SIG-M5 treated with dmso at 0.1 percent for 504 hours (cell line): Measurements from ENCODE around the gene PIAS1.
"Not testable (repeated sequence)": the region's sequence is repeated elsewhere in the genome, so short reads cannot be mapped to it uniquely, and the experiment has no call there.

Source experiments
- DNase-seq: peaks from one replicate; lab custom pipeline; 2025; ENCODE audit not compliant: unreplicated experiment; lab: John Stamatoyannopoulos, UW

Gene PIAS1

DNA sequence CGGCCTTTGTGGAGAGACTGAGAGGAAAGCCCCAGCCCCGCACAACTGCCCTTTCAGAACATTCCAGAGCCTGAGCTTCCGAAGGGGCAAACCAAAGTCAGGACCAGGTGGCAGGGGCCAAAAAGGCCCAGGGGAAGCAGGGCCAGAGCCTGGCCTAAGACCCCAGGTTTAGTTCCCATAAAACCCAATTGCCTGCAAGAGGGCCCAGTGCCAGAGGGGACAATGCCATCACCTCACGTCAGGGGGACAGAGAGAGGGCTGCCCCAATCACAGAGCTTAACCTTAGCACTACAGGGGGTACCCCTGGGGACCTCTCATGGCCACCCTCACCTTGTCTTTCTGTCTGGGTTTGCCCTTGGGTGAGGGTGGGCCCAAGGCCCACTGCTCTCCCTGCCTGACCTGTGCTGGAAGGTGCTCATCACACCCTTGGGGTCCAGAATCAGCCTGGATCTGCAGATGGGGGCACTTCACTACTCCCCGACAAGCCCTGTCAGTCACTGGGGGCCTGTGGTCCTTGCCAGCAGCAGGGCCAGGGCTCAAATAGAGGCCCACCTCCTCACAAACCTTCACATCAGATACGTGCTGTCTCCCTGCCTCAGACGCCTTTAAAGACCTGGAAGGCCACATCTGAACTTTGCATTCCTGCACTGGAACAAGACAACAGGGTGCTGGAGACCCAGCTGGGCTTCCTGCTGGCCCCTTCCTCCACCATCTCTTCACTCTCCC, 147.2 kb downstream of the PIAS1 start:
- no peak for DNase-seq

DNA sequence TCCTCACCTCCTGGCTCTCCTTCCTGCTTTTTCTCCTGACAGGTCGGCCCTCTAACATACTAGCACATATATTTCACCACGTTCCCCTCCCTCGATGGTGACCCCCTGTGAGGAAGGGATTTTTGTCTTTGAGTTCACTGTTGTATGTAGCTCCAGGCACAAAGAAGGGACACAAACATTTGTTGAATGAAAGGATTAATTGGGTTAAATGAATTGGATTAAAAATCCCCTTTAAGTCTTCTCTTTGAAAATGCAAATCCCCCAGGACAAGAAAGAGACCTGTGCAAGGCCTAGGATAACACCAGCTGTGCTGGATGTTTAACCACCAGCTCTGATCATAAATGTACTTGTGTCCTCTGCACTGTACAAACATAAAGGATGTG, 147.8 kb downstream of the PIAS1 start:
- no peak for DNase-seq

DNA sequence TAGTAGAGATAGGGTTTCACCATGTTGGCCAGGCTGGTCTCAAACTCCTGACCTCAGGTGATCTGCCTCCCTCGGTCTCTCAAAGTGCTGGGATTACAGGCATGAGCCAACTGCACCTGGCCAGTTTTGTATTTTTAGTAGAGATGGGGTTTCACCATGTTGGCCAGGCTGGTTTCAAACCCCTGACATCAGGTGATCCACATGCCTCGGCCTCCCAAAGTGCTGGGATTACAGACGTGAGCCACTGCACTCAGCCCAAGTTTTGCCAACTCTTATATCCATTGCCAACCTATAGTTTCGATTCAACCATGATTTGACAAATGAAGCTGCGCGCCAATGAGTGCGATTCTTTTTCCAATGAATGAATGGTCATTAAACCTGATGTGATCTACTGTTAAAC, 148.9 kb downstream of the PIAS1 start:
- not testable (repeated sequence) for DNase-seq

DNA sequence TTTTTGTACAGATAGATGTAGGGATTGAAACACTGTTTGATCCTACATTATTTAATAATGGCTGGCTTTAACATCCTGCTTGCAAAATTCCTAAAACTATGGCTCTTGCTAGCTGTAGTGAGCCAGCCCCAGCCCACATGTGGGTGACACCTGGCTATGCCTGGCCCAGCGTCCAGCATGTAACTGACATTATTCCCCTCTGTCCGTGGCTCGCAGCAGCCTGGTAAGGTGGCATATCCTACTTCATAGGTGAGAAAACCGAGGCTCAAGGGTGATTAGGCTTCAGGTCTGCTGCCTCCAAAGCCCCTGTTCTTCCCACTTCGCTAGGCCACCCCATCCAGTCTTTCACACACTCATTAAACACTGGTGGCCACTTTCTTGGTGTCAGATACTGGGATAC, 149.4 kb downstream of the PIAS1 start:
- DNase-seq = no peak

DNA sequence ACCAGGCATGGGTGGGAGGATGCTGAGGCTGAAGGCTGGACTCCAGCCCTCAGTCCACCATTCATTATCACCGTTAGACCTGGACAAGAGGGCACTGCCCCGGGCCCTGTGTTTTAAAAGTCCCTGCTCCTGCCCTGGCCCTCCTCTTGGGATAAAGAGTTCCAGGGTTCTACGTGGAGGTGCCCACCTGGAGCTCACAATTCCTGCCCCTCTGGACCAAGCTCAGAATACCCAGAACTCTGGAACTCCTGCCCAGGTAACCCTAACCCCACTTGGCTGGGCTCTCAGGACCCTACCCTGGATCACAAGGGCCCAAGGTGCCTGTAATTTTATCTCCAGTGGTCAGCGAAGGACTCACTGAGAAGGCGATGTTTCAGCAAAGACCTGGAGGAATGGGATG, 149.8 kb downstream of the PIAS1 start:
- DNase-seq = no peak

DNA sequence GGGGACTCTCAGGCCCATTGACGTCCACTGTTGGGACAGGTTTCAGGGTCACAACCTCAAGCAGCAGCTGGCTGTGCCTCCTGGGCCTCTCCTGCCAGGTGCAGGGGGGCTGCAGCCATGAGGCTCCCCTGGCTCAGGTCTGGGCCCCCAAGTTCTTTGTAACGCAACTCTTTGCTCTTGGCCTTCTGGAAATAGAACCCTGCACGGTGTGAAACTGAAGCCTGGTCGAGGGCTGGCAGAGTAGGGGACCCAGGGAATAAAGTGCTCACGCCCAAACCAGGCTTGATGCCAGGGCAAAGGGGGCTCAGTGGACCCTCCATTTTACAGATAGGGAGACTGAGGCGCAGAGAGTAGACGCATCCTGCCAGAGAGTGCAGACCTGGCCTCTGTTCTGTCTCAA, 150.2 kb downstream of the PIAS1 start:
- no peak for DNase-seq

DNA sequence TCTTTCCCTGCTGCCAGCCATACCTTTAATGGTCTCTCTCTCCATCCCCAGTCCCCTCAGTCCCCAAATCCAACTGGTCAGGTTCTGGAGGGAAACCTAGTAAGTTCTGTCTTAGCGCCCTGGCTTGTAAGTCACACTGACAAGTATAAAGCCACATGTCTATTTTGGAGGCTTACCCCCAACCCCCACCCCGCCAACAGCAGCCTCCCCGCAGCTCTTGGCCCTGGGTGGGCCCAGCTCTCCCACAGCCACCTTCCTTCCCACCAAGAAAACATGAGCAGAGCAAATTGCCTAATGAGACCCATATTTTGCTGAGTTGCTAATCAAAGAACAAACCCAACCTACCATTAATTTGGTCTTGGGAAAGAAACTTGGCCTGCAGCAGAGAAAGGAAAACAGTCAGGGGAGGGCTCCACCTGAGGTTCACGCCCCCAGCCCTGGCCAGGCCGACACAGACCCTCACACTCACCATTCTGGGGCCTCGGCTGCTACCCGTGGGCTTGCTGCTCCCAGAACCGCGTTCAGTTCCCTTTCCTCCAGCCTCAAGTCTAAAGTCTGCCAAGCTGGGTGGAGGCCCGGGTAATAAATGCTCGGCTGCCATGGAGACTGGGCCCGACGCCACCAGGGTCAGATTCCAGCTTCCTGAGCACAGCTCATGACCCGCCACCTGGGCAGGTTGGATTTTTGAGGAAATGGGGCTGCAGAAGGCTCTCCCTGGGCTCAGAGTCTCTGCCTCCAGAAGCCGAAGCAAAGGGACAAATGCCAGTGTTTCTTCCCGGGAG, 150.9 kb downstream of the PIAS1 start, which contains the start of gene CALML4:
Gene CALML4 (minus strand): TSS at position 557 of the 782 bp plus-strand sequence. CDS start 85 bp downstream, at position 472.
- no peak for DNase-seq

DNA sequence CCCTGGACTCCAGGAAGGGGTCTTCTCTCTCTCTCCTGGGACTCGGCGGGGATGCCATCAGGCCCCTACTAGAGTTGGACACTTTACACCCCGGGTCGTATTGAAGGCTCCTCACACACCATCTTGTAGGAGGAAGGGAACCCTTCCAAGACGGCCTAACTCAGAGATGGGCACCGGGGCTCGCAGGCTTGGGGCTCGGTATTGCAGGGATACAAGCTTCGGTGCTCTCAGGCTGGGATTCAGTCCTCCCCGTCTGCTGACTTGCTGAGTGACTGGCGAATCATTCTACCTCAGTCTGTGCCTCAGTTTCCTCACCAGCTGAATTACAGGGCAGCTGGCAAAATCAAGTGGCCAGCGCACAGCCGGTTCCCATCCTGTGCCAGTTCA, 151.4 kb downstream of the PIAS1 start:
- no peak for DNase-seq

DNA sequence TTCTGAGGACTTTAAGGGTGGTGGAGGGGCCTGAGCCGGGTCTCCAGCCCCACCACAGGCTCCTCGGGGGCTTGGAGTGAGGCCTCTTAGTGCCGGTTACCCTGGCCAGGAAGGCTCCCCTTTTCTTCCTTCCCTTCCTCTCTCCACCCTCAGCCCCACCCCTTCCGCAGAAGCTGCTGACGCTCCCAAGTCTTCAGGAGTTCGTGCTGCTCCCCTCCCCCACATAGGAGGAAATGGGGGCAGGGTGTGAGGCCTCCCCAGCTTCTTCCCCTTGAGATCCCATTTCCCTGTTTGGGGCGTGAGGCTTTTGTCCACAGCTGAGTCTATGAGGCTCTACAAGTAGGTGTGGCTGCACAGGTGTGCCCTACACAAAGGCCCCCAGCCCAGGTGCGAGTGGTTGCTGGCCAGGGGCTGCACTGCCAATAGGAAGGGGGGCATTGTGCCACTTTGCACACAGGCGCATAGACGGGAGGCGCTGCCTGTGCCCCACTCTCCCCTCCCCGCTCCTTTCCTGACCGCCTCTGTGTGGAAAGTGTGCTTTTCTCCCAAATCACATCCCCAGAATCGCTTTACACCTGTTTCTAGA, 151.9 kb downstream of the PIAS1 start:
- peak; percentile 36 for DNase-seq

DNA sequence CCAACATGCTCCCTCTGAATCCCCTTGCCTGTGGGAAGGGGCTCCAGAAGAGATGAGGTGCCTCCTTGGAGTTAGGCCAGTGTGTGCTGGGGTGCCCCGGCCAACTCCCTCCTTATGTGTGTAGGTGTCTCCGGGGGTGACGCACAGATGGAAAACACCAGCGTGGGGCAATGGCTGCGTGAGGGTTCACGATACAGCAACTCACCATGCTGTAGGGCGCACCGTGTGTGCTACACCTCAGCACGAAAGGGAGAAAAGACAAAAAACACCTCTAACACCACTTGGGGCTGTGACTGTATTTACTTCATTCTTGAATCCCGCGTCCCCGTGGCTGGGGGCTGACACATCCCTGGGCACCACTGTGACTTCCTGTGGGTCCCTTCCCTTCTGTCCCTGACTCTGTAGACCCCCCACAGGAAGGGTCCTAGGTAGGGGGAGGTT, 152.6 kb downstream of the PIAS1 start:
- DNase-seq = no peak

DNA sequence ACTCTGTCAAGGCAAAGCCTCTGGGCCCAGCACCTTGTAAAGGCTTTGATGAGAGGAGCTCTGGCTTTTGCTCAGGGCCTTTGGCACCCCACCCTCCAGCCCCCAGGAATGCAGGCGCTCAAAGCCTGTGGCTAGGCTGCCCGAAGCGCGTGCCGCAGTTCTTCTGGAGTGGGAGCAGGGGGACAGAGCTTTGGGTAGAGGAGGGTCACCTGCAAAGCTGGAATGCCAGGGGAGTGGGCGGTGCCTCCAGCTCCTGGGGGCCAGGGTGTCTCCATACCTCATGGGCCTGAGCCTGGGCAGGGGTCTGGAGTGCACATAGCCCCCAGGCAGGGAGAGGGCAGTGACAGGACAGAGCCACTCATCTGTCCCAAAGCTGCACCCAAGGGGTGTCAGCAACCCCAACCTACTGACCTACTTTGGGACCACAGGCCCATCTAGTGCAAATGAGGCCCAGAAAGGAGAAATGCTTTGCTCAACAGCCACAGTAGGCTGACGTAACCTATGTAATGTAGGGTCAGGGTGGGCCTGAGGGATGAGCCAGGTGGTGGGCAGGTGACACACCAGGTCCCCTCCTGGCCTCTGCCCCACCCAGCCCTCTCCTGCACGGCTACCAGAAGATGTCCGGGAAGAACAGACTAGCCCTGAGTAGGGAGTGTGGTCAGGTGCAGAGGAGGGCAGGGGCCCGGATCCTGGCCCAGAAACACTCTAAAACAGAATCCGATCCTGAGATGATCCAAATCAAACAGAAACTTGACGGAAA, 153.2 kb downstream of the PIAS1 start:
- DNase-seq = no peak

DNA sequence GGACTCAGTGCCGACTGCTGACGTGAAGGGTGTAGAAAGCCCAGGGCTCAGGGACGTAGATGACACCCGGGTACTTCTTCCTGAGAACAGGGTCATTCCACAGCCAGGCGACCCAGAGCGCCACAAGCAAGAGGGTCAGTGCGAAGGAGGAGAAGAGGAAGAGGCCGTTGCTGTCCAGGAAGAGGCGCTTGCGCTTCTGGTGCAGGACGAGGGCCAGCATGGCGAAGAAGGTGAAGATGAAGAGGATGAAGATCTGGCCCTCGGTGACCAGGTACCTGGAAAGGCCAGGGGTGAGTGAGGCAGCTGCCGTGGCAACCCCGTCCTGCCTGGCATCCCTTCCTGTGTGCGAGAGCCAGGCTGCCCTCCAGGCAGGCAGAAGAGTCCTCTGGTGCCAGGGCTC, 154.0 kb downstream of the PIAS1 start:
- DNase-seq = no peak

DNA sequence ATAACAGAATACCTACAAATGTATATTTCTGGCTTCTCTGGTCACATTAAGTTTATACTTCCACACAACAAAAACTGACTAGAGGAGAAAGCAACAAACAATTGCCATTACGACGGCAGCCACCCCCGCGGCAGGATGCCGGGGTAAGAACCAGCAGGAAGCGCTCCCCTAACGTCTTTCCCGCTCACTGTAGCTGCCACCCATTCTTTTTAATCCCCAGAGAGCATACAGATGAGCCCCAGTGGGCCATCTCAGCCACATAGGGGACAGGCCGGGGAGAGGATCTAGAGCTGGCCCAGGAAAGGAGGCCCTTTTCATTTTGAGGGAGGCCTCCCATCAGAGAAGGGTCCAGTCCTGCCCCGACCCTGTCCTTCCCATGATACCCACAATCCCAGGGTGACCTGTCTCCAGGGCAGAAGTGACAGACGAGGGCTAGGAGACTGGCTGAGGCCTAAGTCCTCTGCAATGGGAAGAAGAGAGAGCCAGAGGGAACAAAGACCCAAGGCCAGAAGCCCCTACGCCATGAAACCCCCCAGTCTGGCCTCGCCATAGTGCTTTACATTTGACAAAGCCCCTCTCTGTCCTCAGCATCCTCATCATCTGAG, 154.6 kb downstream of the PIAS1 start:
- no peak for DNase-seq

DNA sequence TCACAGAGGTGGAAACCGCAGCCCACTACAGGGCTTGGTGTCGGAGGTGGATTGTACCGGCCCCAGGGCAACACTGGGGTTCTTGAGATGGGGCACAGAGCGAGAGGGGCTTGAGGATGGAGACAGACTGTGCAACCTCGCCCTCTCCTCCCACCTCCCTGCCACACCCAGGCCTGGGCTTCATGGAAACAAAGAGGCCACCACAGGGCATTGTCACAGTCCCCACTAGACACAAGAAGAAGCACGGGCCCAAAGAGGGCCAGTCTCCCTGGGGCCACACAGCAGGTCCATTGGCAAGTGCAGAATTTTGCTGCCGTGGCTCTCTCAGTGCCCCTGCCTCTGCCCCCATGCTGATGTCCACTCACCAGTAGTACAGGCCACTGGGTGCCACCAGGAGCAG, 155.2 kb downstream of the PIAS1 start:
- DNase-seq = no peak

DNA sequence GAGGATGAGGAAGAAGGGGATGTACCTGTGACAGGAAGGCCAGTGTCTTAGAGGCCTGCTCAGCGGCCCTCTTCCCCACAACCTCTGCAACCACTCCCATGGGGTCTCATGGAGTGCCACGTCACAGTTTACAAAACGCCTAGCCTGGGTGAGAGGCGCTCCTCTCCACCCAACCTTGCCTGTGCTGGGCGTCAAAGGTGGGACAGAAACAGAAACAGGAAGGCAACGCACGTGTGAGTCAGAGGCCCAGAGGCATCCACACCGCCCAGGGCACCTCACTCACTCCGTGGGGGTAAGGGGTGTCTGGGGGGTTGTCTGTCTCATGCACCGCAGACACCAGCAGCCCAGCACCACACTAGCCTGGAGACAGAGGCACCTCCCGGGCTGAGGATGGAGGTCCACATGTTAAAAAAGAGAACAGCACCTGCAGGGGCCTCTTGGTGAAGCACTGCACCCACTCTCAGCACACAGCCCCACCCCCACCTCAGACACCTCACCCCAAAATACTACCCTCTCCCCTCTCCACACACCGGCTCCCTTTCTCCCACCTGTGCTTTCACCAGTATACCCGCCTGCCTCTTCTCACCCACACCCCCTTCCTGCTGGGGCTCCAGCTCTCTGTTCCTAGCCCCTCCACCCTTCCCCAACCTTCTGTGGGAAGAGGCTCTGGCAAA, 155.8 kb downstream of the PIAS1 start:
- DNase-seq = no peak

DNA sequence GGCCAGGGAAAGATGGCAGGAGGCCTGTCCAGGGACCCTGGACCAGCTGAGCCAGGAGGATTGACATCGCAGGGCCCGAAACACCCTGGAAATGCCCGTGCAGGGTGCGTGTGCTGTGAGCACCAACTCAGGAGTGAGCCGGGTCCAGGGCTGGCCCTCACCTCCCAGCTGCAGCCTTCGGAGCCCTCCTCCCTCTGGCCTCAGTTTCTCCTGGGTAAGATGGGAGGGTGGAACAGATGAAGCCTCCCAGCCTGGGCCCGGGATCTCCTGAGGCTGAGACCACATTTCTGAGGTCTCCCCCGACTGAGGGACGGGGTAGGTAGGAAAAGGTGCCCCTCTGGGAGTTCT, 156.3 kb downstream of the PIAS1 start:
- DNase-seq = no peak

DNA sequence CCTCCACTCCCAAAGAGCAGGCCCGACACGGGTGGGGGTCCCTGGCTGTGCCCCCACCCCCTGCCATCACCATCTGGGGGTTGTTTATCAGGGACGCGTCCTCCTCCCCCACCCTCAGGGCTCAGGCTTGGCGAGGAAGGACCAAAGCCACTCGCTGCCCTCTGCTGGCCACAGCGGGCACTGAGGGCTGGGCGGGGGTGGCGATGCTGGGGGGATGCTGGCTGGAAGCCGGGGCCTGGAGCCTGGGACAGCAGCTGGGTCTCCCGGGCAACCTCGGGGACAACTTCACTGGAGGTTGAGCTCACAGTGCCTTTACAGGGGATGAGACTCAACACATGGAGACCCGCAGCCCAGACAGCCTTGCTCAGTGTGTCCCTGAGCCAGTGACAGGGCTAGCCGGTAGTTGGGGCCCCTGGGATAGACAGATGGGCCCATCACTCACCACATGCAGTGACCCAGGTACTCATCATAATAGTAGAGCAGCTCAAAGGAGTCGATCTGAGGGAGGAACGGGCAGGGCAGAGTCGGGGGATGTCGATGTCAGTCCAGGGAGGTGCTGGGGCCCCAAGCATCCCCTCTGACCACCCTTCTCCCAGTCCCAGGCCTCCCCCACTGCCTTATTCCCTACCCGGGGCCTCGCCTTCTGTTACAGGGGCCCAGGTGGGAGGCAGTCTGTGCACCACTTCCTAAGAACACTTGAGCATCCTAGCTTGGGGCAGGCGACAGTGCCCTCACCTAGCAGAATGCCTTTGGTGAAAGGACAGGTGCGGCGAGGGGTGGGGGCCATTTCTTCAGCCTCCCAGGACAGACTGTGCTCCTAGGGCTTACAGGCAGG, 156.9 kb downstream of the PIAS1 start:
- peak; percentile 8 for DNase-seq

DNA sequence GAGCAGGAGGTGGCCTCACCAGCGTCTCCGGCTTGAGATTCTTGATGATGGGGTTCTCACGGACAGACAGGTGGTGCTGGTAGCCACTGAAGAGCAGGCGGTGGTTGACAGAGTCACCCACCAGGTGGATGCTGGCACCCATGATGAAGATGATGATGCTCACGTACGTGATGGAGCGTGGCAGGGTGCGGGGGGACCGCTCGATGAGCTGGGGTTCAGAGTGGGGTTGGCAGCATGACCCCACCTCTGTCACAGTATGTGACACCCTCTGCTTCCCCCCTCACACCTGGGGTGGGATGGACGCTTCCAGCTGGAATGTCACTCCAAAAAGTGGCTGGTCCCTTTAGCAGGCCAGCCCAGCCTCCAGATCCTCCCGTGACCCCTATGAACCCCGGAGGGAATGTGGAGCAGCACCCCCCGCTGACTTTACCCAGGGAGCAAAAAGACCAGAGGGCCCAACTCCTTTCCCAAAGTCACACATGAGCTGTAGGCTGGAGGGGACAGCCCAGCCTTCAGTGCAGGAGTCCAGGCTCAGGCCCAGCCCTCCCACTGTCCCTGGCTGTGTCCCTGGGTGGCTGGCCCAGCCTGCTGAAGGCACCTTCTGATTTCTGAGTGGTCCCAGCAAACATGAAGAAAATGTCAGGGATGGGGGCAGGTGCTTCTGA, 157.7 kb downstream of the PIAS1 start:
- no peak for DNase-seq

DNA sequence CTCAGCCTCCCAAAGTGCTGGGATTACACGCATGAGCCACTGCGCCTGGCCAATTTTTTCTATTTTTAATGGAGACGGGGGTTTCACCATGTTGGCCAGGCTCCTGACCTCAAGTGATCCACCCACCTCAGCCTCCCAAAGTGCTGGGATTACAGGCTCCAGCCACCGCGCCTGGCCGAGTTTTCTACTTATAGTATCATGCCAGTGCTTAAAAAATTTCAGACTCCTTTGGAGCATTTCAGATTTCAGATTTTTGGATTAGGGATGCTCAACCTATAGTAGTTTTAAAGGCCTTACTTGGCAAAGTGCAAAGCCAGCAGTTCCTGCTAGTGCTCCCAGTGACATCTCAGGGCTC, 159.4 kb downstream of the PIAS1 start:
- not testable (repeated sequence) for DNase-seq
